HEK293 (cell line): ENCODE measurements around the gene NDST3.

Experiments used
- CTCF ChIA-PET: fragments of 350-600 bp; formaldehyde crosslinking; extraction: SDS; loops from one replicate; lab custom pipeline; 2021; ENCODE audit warnings: antibody characterized with exemption; lab: Yijun Ruan, JAX
- POLR2A ChIA-PET: fragments of 300-600 bp; formaldehyde crosslinking; extraction: SDS; loops from one replicate; lab custom pipeline; 2020; ENCODE audit warnings: antibody characterized with exemption, inconsistent platforms; lab: Yijun Ruan, JAX
- H3K27ac ChIP-seq: fragments of 200-500 bp; sonication (Bioruptor generic); 2 replicates; pipeline ENCODE4 v1.5.1; 2014; ENCODE audit warnings: low read depth, low read length, control low read depth, inconsistent platforms; ENCODE audit errors: extremely low read depth
- H3K36me3 ChIP-seq, 2 experiments: fragments of 200-500 bp in 1 of 2; sonication (Bioruptor generic) in 1 of 2; 1 replicate in 1 of 2; 2 replicates in 1 of 2; pipeline ENCODE4 v1.5.1; 2014 to 2017; ENCODE audit warnings: inconsistent platforms in 2 of 2, low read length in 2 of 2; ENCODE audit not compliant: control insufficient read depth in 2 of 2, insufficient read depth in 1 of 2
- H3K4me1 ChIP-seq: fragments of 200-500 bp; sonication (Bioruptor generic); 2 replicates; pipeline ENCODE4 v1.5.1; 2014; ENCODE audit warnings: mild to moderate bottlenecking, low read length, inconsistent platforms; ENCODE audit not compliant: control insufficient read depth, insufficient read depth
- H3K4me3 ChIP-seq: 2 replicates; pipeline ENCODE4 v1.5.1; 2011; ENCODE audit warnings: low read depth, mild to moderate bottlenecking, control low read depth, low read length, moderate library complexity
- H3K9me3 ChIP-seq: fragments of 200-500 bp; sonication (Bioruptor generic); 2 replicates; pipeline ENCODE4 v1.5.1; 2014; ENCODE audit warnings: low read depth, low read length, inconsistent platforms; ENCODE audit not compliant: control insufficient read depth, insufficient read depth
- BCL11B ChIP-seq: fragments of 450-650 bp; formaldehyde crosslinking; IDR thresholded peaks from 2 replicates; pipeline ENCODE4 v1.5.1; 2016; ENCODE audit warnings: low read depth, missing biosample characterization, missing genetic modification characterization
- GFI1B ChIP-seq: fragments of 450-650 bp; formaldehyde crosslinking; IDR thresholded peaks from 2 replicates; pipeline ENCODE4 v1.5.1; 2016; ENCODE audit warnings: missing biosample characterization, missing genetic modification characterization
- KLF10 ChIP-seq: fragments of 450-650 bp; IDR thresholded peaks from 2 replicates; pipeline ENCODE4 v1.5.1; 2018; ENCODE audit warnings: missing biosample characterization, mild to moderate bottlenecking, missing genetic modification characterization
- OSR2 ChIP-seq: fragments of 450-650 bp; formaldehyde crosslinking; IDR thresholded peaks from 2 replicates; pipeline ENCODE4 v1.5.1; 2016; ENCODE audit warnings: missing biosample characterization, missing genetic modification characterization
- PATZ1 ChIP-seq: fragments of 450-650 bp; formaldehyde crosslinking; IDR thresholded peaks from 2 replicates; pipeline ENCODE4 v1.5.1; 2016; ENCODE audit warnings: missing biosample characterization, missing genetic modification characterization
- PRDM6 ChIP-seq: fragments of 450-650 bp; formaldehyde crosslinking; IDR thresholded peaks from 2 replicates; pipeline ENCODE4 v1.5.1; 2017; ENCODE audit warnings: missing biosample characterization, missing genetic modification characterization
- SP3 ChIP-seq: fragments of 450-650 bp; formaldehyde crosslinking; IDR thresholded peaks from 2 replicates; pipeline ENCODE4 v1.5.1; 2016; ENCODE audit warnings: missing biosample characterization, missing genetic modification characterization
- YY2 ChIP-seq: fragments of 450-650 bp; formaldehyde crosslinking; IDR thresholded peaks from 2 replicates; pipeline ENCODE4 v1.5.1; 2016; ENCODE audit warnings: missing biosample characterization, missing genetic modification characterization
- ZBTB11 ChIP-seq: fragments of 450-650 bp; formaldehyde crosslinking; conservative IDR thresholded peaks from 2 replicates; pipeline ENCODE4 v1.5.1; 2016; ENCODE audit warnings: low read depth, missing biosample characterization, missing genetic modification characterization
- ZBTB17 ChIP-seq: fragments of 450-650 bp; formaldehyde crosslinking; IDR thresholded peaks from 2 replicates; pipeline ENCODE4 v1.5.1; 2016; ENCODE audit warnings: missing biosample characterization, missing genetic modification characterization
- ZFP3 ChIP-seq: fragments of 450-650 bp; formaldehyde crosslinking; IDR thresholded peaks from 2 replicates; pipeline ENCODE4 v1.5.1; 2016; ENCODE audit warnings: low read depth, missing biosample characterization, missing genetic modification characterization
- ZFP69B ChIP-seq: fragments of 450-650 bp; formaldehyde crosslinking; IDR thresholded peaks from 2 replicates; pipeline ENCODE4 v1.5.1; 2016; ENCODE audit warnings: missing biosample characterization, missing genetic modification characterization
- ZNF112 ChIP-seq: fragments of 450-650 bp; formaldehyde crosslinking; IDR thresholded peaks from 2 replicates; pipeline ENCODE4 v1.5.0; 2017; ENCODE audit warnings: missing biosample characterization, missing genetic modification characterization
- ZNF174 ChIP-seq: fragments of 450-650 bp; formaldehyde crosslinking; IDR thresholded peaks from 2 replicates; pipeline ENCODE4 v1.5.0; 2017; ENCODE audit warnings: missing biosample characterization, mild to moderate bottlenecking, missing genetic modification characterization
- ZNF26 ChIP-seq: fragments of 450-650 bp; formaldehyde crosslinking; IDR thresholded peaks from 2 replicates; pipeline ENCODE4 v1.5.1; 2016; ENCODE audit warnings: missing biosample characterization, missing genetic modification characterization
- ZNF335 ChIP-seq: fragments of 450-650 bp; formaldehyde crosslinking; conservative IDR thresholded peaks from 2 replicates; pipeline ENCODE4 v1.5.1; 2016; ENCODE audit warnings: missing biosample characterization, missing genetic modification characterization
- ZNF423 ChIP-seq: fragments of 450-650 bp; formaldehyde crosslinking; IDR thresholded peaks from 2 replicates; pipeline ENCODE4 v1.5.1; 2016; ENCODE audit warnings: missing biosample characterization, missing genetic modification characterization
- ZNF530 ChIP-seq: fragments of 450-650 bp; formaldehyde crosslinking; IDR thresholded peaks from 2 replicates; pipeline ENCODE4 v1.5.1; 2016; ENCODE audit warnings: low read depth, missing biosample characterization, missing genetic modification characterization
- ZNF555 ChIP-seq: fragments of 450-650 bp; formaldehyde crosslinking; conservative IDR thresholded peaks from 2 replicates; pipeline ENCODE4 v1.5.1; 2017; ENCODE audit warnings: missing biosample characterization, mild to moderate bottlenecking, missing genetic modification characterization, inconsistent platforms
- ZNF561 ChIP-seq: fragments of 450-650 bp; IDR thresholded peaks from 2 replicates; pipeline ENCODE4 v1.5.1; 2018; ENCODE audit warnings: missing biosample characterization, missing genetic modification characterization, borderline replicate concordance
- ZNF580 ChIP-seq: fragments of 450-650 bp; formaldehyde crosslinking; IDR thresholded peaks from 2 replicates; pipeline ENCODE4 v1.5.1; 2016; ENCODE audit warnings: missing biosample characterization, missing genetic modification characterization
- ZNF621 ChIP-seq: fragments of 450-650 bp; formaldehyde crosslinking; IDR thresholded peaks from 2 replicates; pipeline ENCODE4 v1.5.1; 2017; ENCODE audit warnings: missing biosample characterization, missing genetic modification characterization
- ZNF692 ChIP-seq: fragments of 450-650 bp; formaldehyde crosslinking; IDR thresholded peaks from 2 replicates; pipeline ENCODE4 v1.5.1; 2016; ENCODE audit warnings: missing biosample characterization, missing genetic modification characterization
- ZNF791 ChIP-seq: fragments of 450-650 bp; formaldehyde crosslinking; IDR thresholded peaks from 2 replicates; pipeline ENCODE4 v1.5.1; 2016; ENCODE audit warnings: missing biosample characterization, missing genetic modification characterization
- ZNF830 ChIP-seq: fragments of 450-650 bp; IDR thresholded peaks from 2 replicates; pipeline ENCODE4 v1.5.0; 2018; ENCODE audit warnings: missing biosample characterization, missing genetic modification characterization, low read depth, mild to moderate bottlenecking, moderate library complexity
- ZXDB ChIP-seq: fragments of 450-650 bp; formaldehyde crosslinking; IDR thresholded peaks from 2 replicates; pipeline ENCODE4 v1.5.1; 2016; ENCODE audit warnings: missing biosample characterization, missing genetic modification characterization

Gene NDST3

GRCh38 chr4:118155516-118155915, 121.2 kb downstream of the NDST3 start:
- ChIA-PET CTCF (no interaction called here), POLR2A (no interaction called here)
- H3K4me3 ChIP-seq, result no peak overlapping the region
- H3K36me3 ChIP-seq, result no peaks in the 10 kb centered on the region
- H3K9me3 ChIP-seq, result no peaks in the 10 kb centered on the region
- no peak overlapping the region for H3K27ac ChIP-seq
- H3K4me1 ChIP-seq, result no peaks in the 10 kb centered on the region
- no peak for TF ChIP-seq ZNF791 (tag by site-specific recombination)
- TF ChIP-seq OSR2 (tag by site-specific recombination), result no peak
- TF ChIP-seq ZBTB17 (tag by site-specific recombination), result no peak
- TF ChIP-seq ZFP3 (tag by site-specific recombination), result no peak
- TF ChIP-seq ZNF580 (tag by site-specific recombination), result no peak
- no peak for TF ChIP-seq ZNF530 (tag by site-specific recombination)
- TF ChIP-seq SP3 (tag by site-specific recombination), result no peak
- TF ChIP-seq ZNF830, result no peak
- TF ChIP-seq GFI1B (tag by site-specific recombination), result no peak
- no peak for TF ChIP-seq ZNF423 (tag by site-specific recombination)
- TF ChIP-seq ZNF561 (tag by site-specific recombination), result no peak
- no peak for TF ChIP-seq PRDM6 (tag by site-specific recombination)
- TF ChIP-seq ZXDB (tag by site-specific recombination), result no peak

- CTCF ChIA-PET, result interaction anchor here (0.6 kb wide), 1 partner anchor 514 kb away, joined by 3 read pairs; no protein-coding TSS in a partner anchor
- Histone ChIP-seq H3K9me3 (no peaks in the 10 kb centered on the region), H3K4me3 (no peak overlapping the region), H3K27ac (no peak overlapping the region), H3K4me1 (no peaks in the 10 kb centered on the region), H3K36me3 (no peaks in the 10 kb centered on the region)
- POLR2A ChIA-PET, result no interaction called here
- TF ChIP-seq BCL11B (tag by site-specific recombination) (no peak), ZNF555 (tag by site-specific recombination) (no peak), ZFP69B (tag by site-specific recombination) (no peak), KLF10 (no peak), ZNF692 (no peak), YY2 (no peak), ZNF791 (tag by site-specific recombination) (no peak), PATZ1 (tag by site-specific recombination) (no peak), ZNF621 (tag by site-specific recombination) (no peak), ZNF335 (tag by site-specific recombination) (no peak), ZNF112 (tag by site-specific recombination) (no peak), ZBTB11 (tag by site-specific recombination) (no peak), ZNF174 (tag by site-specific recombination) (no peak), ZNF26 (no peak)
Measured at GRCh38 chr4:118158763-118159375, 124.6 kb downstream of the NDST3 start.
